HEK293 (cell line): ENCODE results near the gene NFATC1.

Source experiments
- CTCF ChIP-seq: fragments of 450-650 bp; formaldehyde crosslinking; IDR thresholded peaks from 2 replicates; pipeline ENCODE4 v1.5.1; 2016; ENCODE audit warnings: missing biosample characterization, missing genetic modification characterization
- REST ChIP-seq: fragments of 450-650 bp; formaldehyde crosslinking; IDR thresholded peaks from 2 replicates; pipeline ENCODE4 v1.5.1; 2016; ENCODE audit warnings: missing biosample characterization, missing genetic modification characterization
- SP2 ChIP-seq: fragments of 450-650 bp; formaldehyde crosslinking; IDR thresholded peaks from 2 replicates; pipeline ENCODE4 v1.5.1; 2016; ENCODE audit warnings: missing biosample characterization, missing genetic modification characterization
- TCF7L2 ChIP-seq: IDR thresholded peaks from 2 replicates; pipeline ENCODE4 v1.6.1; 2011; ENCODE audit warnings: low read depth, mild to moderate bottlenecking, inconsistent platforms, low read length, moderate library complexity, borderline replicate concordance
- YY1 ChIP-seq: fragments of 450-650 bp; formaldehyde crosslinking; IDR thresholded peaks from 2 replicates; pipeline ENCODE4 v1.5.1; 2018; ENCODE audit warnings: missing biosample characterization, missing genetic modification characterization
- ZNF169 ChIP-seq: fragments of 450-650 bp; formaldehyde crosslinking; IDR thresholded peaks from 2 replicates; pipeline ENCODE4 v1.5.1; 2016; ENCODE audit warnings: missing biosample characterization, missing genetic modification characterization
- ZNF792 ChIP-seq: fragments of 450-650 bp; formaldehyde crosslinking; IDR thresholded peaks from 2 replicates; pipeline ENCODE4 v1.5.1; 2016; ENCODE audit warnings: missing biosample characterization, missing genetic modification characterization
- TF ChIP-seq, protein P1 (sequence below): IDR thresholded peaks from 2 replicates; pipeline ENCODE4 v1.6.1; 2011; ENCODE audit warnings: mild to moderate bottlenecking, low read depth, low read length, borderline replicate concordance

- no peak for TF ChIP-seq SP2
- TF ChIP-seq REST = no peak
- TF ChIP-seq, protein P1, sequence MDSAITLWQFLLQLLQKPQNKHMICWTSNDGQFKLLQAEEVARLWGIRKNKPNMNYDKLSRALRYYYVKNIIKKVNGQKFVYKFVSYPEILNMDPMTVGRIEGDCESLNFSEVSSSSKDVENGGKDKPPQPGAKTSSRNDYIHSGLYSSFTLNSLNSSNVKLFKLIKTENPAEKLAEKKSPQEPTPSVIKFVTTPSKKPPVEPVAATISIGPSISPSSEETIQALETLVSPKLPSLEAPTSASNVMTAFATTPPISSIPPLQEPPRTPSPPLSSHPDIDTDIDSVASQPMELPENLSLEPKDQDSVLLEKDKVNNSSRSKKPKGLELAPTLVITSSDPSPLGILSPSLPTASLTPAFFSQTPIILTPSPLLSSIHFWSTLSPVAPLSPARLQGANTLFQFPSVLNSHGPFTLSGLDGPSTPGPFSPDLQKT = no peak
- no peak for TF ChIP-seq CTCF (tag by site-specific recombination)
- TF ChIP-seq ZNF792 = no peak
- no peak for TF ChIP-seq TCF7L2
- no peak for TF ChIP-seq ZNF169 (tag by site-specific recombination)
- TF ChIP-seq YY1 (tag by site-specific recombination) = no peak
Observed at GRCh38 chr18:79564441-79564840, 168.7 kb downstream of the NFATC1 start.
